K562 (cell line): ENCODE data around the gene PLEKHM3. TPM values are rescaled to one million over a fixed set of nuclear protein-coding genes. Genes with fewer than 3 reads are reported as not detected.

Experiments
- ATAC-seq: fragments of 200-7000 bp; cut with Tn5 transposase; 3 replicates; pipeline ENCODE4 v1.9.1; 2020; ENCODE audit warnings: moderate library complexity
- BruUV-seq: library from RNA; stranded (reverse); fragments of 400-500 nt; replicated peaks from 2 replicates; lab custom pipeline; 2021; lab: Mats Ljungman, UMichigan
- CTCF ChIA-PET: fragments of 300-600 bp; formaldehyde crosslinking; extraction: SDS; loops from one replicate; lab custom pipeline; 2021; ENCODE audit warnings: low intra/inter-chr PET ratio; lab: Yijun Ruan, JAX
- POLR2A ChIA-PET: fragments of 300-600, 350-650 bp; sonication (Branson Sonifier 250); formaldehyde crosslinking; extraction: SDS; loops from one replicate; lab custom pipeline; 2021; ENCODE audit warnings: antibody characterized with exemption, inconsistent platforms; lab: Yijun Ruan, JAX
- DNase-seq, 4 experiments: peaks; one replicate each; pipeline versions ENCODE4 v3.0.0 to v3.0.0-alpha.2; 2011 to 2018; ENCODE audit warnings: low spot score in 3 of 4, mixed read lengths in 3 of 4; ENCODE audit errors: extremely low read depth in 1 of 4
- FAIRE-seq: peaks from 2 replicates; lab custom pipeline; 2011; peaks lifted over from hg19 to GRCh38; lab: Jason Lieb, UNC
- H2AFZ ChIP-seq: 2 replicates; pipeline ENCODE4 v1.6.0; 2011; ENCODE audit warnings: low read depth, low read length, control low read depth, inconsistent platforms
- H3K27ac ChIP-seq: fragments of 200-600 bp; 3 replicates; pipeline ENCODE4 v1.8.0; 2011; ENCODE audit warnings: low read depth, mild to moderate bottlenecking, control low read depth, inconsistent platforms, low read length, moderate library complexity, mixed read lengths; ENCODE audit errors: extremely low read depth
- H3K27me3 ChIP-seq, 2 experiments: fragments of 300-600 bp in 1 of 2; 2 replicates in 1 of 2; 3 replicates in 1 of 2; pipeline versions ENCODE4 v1.6.0 to v1.8.0; 2011; ENCODE audit warnings: inconsistent platforms in 2 of 2, low read length in 2 of 2, mild to moderate bottlenecking in 1 of 2, mixed read lengths in 1 of 2, moderate library complexity in 1 of 2; ENCODE audit not compliant: control insufficient read depth in 2 of 2, insufficient read depth in 2 of 2
- H3K36me3 ChIP-seq: fragments of 300-600 bp; 3 replicates; pipeline ENCODE4 v1.8.0; 2011; ENCODE audit warnings: mild to moderate bottlenecking, low read length, inconsistent platforms; ENCODE audit not compliant: control insufficient read depth, insufficient read depth
- H3K4me1 ChIP-seq, 2 experiments: fragments of 200-600 bp in 1 of 2; replicated peaks in 1 of 2; 2 replicates in 1 of 2; 3 replicates in 1 of 2; pipeline versions ENCODE4 v1.5.1 to v1.8.0; 2011; ENCODE audit warnings: inconsistent platforms in 2 of 2, low read length in 2 of 2, mild to moderate bottlenecking in 1 of 2, mixed read lengths in 1 of 2, moderate library complexity in 1 of 2; ENCODE audit not compliant: control insufficient read depth in 2 of 2, insufficient read depth in 2 of 2
- H3K4me2 ChIP-seq: 2 replicates; pipeline ENCODE4 v1.6.1; 2011; ENCODE audit warnings: low read length, control low read depth, inconsistent platforms, mixed read lengths; ENCODE audit not compliant: insufficient read depth
- H3K4me3 ChIP-seq: fragments of 200-600 bp; sonication (generic), shearing (Covaris generic); 2 replicates; pipeline ENCODE4 v1.5.1; 2016; ENCODE audit warnings: control low read depth, inconsistent platforms
- H3K79me2 ChIP-seq: fragments of 200-600 bp; 3 replicates; pipeline ENCODE4 v1.8.0; 2011; ENCODE audit warnings: low read length, inconsistent platforms; ENCODE audit not compliant: control insufficient read depth, insufficient read depth
- H3K9ac ChIP-seq, 2 experiments: 2 replicates each; pipeline versions ENCODE4 v1.6.0 to v1.6.1; 2011; ENCODE audit warnings: low read depth in 2 of 2, low read length in 2 of 2, control low read depth in 1 of 2, inconsistent platforms in 1 of 2, mild to moderate bottlenecking in 1 of 2, mixed read lengths in 1 of 2; ENCODE audit not compliant: insufficient read depth in 1 of 2
- H3K9me1 ChIP-seq: one replicate; pipeline ENCODE4 v1.6.0; 2011; ENCODE audit warnings: inconsistent platforms, mild to moderate bottlenecking, low read length, moderate library complexity; ENCODE audit not compliant: control insufficient read depth, insufficient read depth
- H3K9me3 ChIP-seq: replicated peaks from 2 replicates; pipeline ENCODE4 v1.5.1; 2011; ENCODE audit warnings: low read depth, low read length, inconsistent platforms; ENCODE audit not compliant: control insufficient read depth, insufficient read depth
- H4K20me1 ChIP-seq: replicated peaks from 2 replicates; pipeline ENCODE4 v1.6.1; 2011; ENCODE audit warnings: low read length, inconsistent platforms, mixed read lengths; ENCODE audit not compliant: control insufficient read depth, insufficient read depth
- ARNT ChIP-seq, 2 experiments: fragments of 450-650 bp; IDR thresholded peaks; 2 replicates each; pipeline ENCODE4 v1.6.1; 2016; ENCODE audit warnings: mild to moderate bottlenecking in 1 of 2
- ATF1 ChIP-seq, 2 experiments: fragments of 450-650 bp in 1 of 2; IDR thresholded peaks; 2 replicates each; pipeline ENCODE4 v1.6.1; 2016; ENCODE audit warnings: missing compliant biosample characterization in 1 of 2, missing genetic modification characterization in 1 of 2
- CHD7 ChIP-seq: fragments of 200-600 bp; sonication (generic); IDR thresholded peaks from one replicate; pipeline ENCODE4 v1.6.1; 2012; ENCODE audit warnings: mild to moderate bottlenecking, low read depth, low read length, inconsistent platforms
- ETV1 ChIP-seq: fragments of 450-650 bp; conservative IDR thresholded peaks from 2 replicates; pipeline ENCODE4 v1.6.1; 2016; ENCODE audit warnings: missing genetic modification characterization, control low read depth, low read depth, missing compliant biosample characterization
- MNT ChIP-seq, 2 experiments: fragments of 450-650 bp; conservative IDR thresholded peaks; 2 replicates each; pipeline ENCODE4 v1.6.1; 2017; ENCODE audit warnings: mild to moderate bottlenecking in 2 of 2, moderate library complexity in 2 of 2
- PCBP2 ChIP-seq: fragments of 200-400 bp; formaldehyde crosslinking; IDR thresholded peaks from 2 replicates; pipeline ENCODE4 v1.6.1; 2018; ENCODE audit warnings: low read length, low read depth, mild to moderate bottlenecking, moderate library complexity; ENCODE audit not compliant: poor library complexity, severe bottlenecking
- STAT5A ChIP-seq: IDR thresholded peaks from 2 replicates; pipeline ENCODE4 v1.6.1; 2012; ENCODE audit warnings: low read length, inconsistent platforms, borderline replicate concordance
- ZNF699 ChIP-seq: fragments of 250-450 bp; sonication (Bioruptor Pico); IDR thresholded peaks from 2 replicates; pipeline ENCODE4 v1.8.0; 2021; ENCODE audit warnings: mild to moderate bottlenecking, moderate library complexity; ENCODE audit not compliant: insufficient replicate concordance
- ZZZ3 ChIP-seq: fragments of 450-650 bp; IDR thresholded peaks from 2 replicates; pipeline ENCODE4 v1.6.1; 2016; ENCODE audit warnings: antibody characterized with exemption, mild to moderate bottlenecking, moderate library complexity
- WGBS: fragments of 100-300 bp; shearing (Covaris generic); methylation state at CpG from one replicate; pipeline ENCODE4 v1.1.6; 2016; ENCODE audit warnings: low coverage, mixed read lengths; ENCODE audit not compliant: insufficient coverage; ENCODE audit errors: missing lambda C conversion rate; 5-methylcytosine and 5-hydroxymethylcytosine counted together
- in situ Hi-C: fragments of 300-500 bp; cut with MboI; formaldehyde crosslinking; loops from 4 replicates; pipeline ENCODE4 v1.15.0; 2018; ENCODE audit warnings: inconsistent platforms, mixed read lengths
- intact Hi-C: fragments of 100-400 bp; cut with micrococcal nuclease; formaldehyde crosslinking; loops from 2 replicates; pipeline ENCODE4 v1.14.2; 2022
- polyA plus RNA-seq, 8 experiments: library from polyadenylated mRNA; depleted of rRNA in 4 of 8; stranded (reverse) in 5 of 8; unstranded in 3 of 8; fragments of >200 nt; fragmentation: Nextera tagmentation in 2 of 8; fragmentation: Illumina TruSeq in 1 of 8; extraction: Ambion mirVana in 2 of 8; extraction: Trizol in 1 of 8; gene quantifications; 2 replicates each; pipeline versions ENCODE4 v1.2.1 to v1.2.3, GENCODE V29; 2011 to 2014; ENCODE audit warnings: inconsistent platforms in 1 of 8, missing spikeins in 1 of 8
- total RNA-seq, 7 experiments: library from RNA; depleted of rRNA in 6 of 7; stranded (reverse); fragments of >200 nt in 6 of 7; fragmentation: Illumina TruSeq in 2 of 7; extraction: Trizol in 2 of 7; gene quantifications; 2 replicates each; pipeline versions ENCODE4 v1.2.1 to v1.2.3, GENCODE V29; 2011 to 2021; ENCODE audit warnings: low replicate concordance in 1 of 7

Gene PLEKHM3
- total and polyA plus RNA-seq, 9 of the 15 experiments (the other 6 are each of a cell fraction or from before 2014, with no cell fraction given), result 0.24 to 1.6 (median 1.0) TPM

GRCh38 chr2:208017721-208018120 lies 7.6 kb downstream of the PLEKHM3 start:
- no peaks in the 10 kb centered on the region for H3K9me3 ChIP-seq
- H3K27me3 ChIP-seq, result no peaks in the 10 kb centered on the region
- in situ Hi-C loops (no loop called here), intact Hi-C loops (no loop called here)
- H2AFZ ChIP-seq, result no peak overlapping the region
- no peaks in the 10 kb centered on the region for H3K79me2 ChIP-seq
- DNase-seq (no peak), ATAC-seq (no peak), FAIRE-seq (no peak)
- H3K9me1 ChIP-seq, result no peaks in the 10 kb centered on the region
- WGBS, result 25% methylated on average over 2 of the region's 5 CpGs
- H3K27ac ChIP-seq, result no peak overlapping the region
- ChIA-PET CTCF (no interaction called here), POLR2A (interaction anchor here (0.6 to 0.7 kb wide), 2 partner anchors 20 to 274 kb away, joined by 3 read pairs; no protein-coding TSS in a partner anchor)
- H3K9ac ChIP-seq, result no peak overlapping the region
- no peaks in the 10 kb centered on the region for H4K20me1 ChIP-seq
- H3K4me2 ChIP-seq, result no peak overlapping the region
- H3K36me3 ChIP-seq, result no peaks in the 10 kb centered on the region
- no peak overlapping the region for H3K4me3 ChIP-seq
- BruUV-seq, result no TSS peak
- peaks cover 0 to 8% of the 10 kb centered on the region in 2 experiments; a peak in 2 of 5 replicates for H3K4me1 ChIP-seq
- TF ChIP-seq ARNT (IDR thresholded peaks at IDR 0.05) (no peak), ZZZ3 (no peak), PCBP2 (no peak), CHD7 (no peak), ZNF699 (CRISPR knock-in tag) (no peak), MNT (conservative IDR thresholded peaks at IDR 0.05) (no peak), ATF1 (CRISPR knock-in tag; IDR thresholded peaks at IDR 0.05) (no peak), ATF1 (tag; IDR thresholded peaks at IDR 0.05) (no peak), ETV1 (tag) (no peak), STAT5A (no peak)
